Thoracic aorta (tissue), 2 donors: ENCODE measurements around the gene PLEKHS1. TPM values are rescaled to one million over a fixed set of nuclear protein-coding genes. Genes with fewer than 3 reads are reported as not detected.
"Not testable (repeated sequence)": the region's sequence is repeated elsewhere in the genome, so short reads cannot be mapped to it uniquely, and the experiment has no call there.

Experiments
- ATAC-seq: fragments of 150-250 bp; one replicate; pipeline ENCODE4 v1.8.0; 2017; ENCODE audit warnings: low read depth; ENCODE audit not compliant: insufficient number of reproducible peaks, low FRiP score
- DNase-seq: peaks from one replicate; pipeline ENCODE4 v3.0.0-alpha.2; 2020; ENCODE audit warnings: low spot score
- H3K27ac ChIP-seq, 2 donors: fragments of 200-600 bp; sonication (generic); 1 replicate in 1 of 2; 2 replicates in 1 of 2; pipeline ENCODE4 v1.5.1; 2016; ENCODE audit warnings: mild to moderate bottlenecking in 2 of 2, moderate library complexity in 2 of 2
- H3K27me3 ChIP-seq: fragments of 200-600 bp; sonication (generic); replicated peaks from 2 replicates; pipeline ENCODE4 v1.6.0; 2016; ENCODE audit warnings: mild to moderate bottlenecking; ENCODE audit not compliant: insufficient read depth
- H3K36me3 ChIP-seq: fragments of 200-600 bp; sonication (generic); one replicate; pipeline ENCODE4 v1.5.1; 2016
- H3K4me1 ChIP-seq, 2 donors: fragments of 200-600 bp; sonication (generic); 1 replicate in 1 of 2; 2 replicates in 1 of 2; pipeline versions ENCODE4 v1.5.1 to v1.6.0; 2016; ENCODE audit warnings: low read depth in 2 of 2, mild to moderate bottlenecking in 1 of 2; ENCODE audit not compliant: control insufficient read depth in 1 of 2
- H3K4me3 ChIP-seq: fragments of 200-600 bp; sonication (generic); 2 replicates; pipeline ENCODE4 v1.5.1; 2016; ENCODE audit warnings: mild to moderate bottlenecking
- H3K9me3 ChIP-seq: fragments of 200-600 bp; sonication (generic); 2 replicates; pipeline ENCODE4 v1.5.1; 2016
- CTCF ChIP-seq: fragments of 200-600 bp; sonication (generic); IDR thresholded peaks from one replicate; pipeline ENCODE4 v1.5.1; 2019; ENCODE audit warnings: antibody characterized with exemption
- total RNA-seq, 2 donors: library from RNA; depleted of rRNA; stranded (reverse); fragments of >200 nt; gene quantifications; one replicate each; pipeline versions ENCODE4 v1.1.0 to v1.2.3, GENCODE V29; 2016

Gene PLEKHS1
- total RNA-seq, 2 donors from 2014 or later, result 0.14 TPM; not detected in 1

DNA sequence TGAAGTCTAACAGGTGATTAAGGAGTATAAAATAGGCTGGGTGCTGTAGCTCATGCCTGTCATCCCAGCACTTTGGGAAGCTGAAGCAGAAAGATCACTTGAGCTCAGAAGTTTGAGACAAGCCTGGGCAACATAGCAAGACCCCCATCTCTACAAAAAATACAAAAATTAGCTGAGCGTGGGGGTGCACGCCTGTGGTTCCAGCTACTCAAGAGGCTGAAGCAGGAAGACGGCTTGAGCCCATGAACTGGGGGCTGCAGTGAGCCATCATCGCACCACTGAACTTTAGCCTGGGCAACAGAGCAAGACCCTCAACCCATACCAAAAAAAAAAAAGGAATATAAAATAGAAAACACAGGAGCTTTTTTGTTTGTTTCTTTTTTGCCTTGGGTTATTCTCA lies 55.0 kb downstream of the PLEKHS1 start:
- no peaks in the 10 kb centered on the region for H3K4me1 ChIP-seq
- H3K36me3 ChIP-seq, result no peaks in the 10 kb centered on the region
- no peak for TF ChIP-seq CTCF
- no peaks in the 10 kb centered on the region for H3K27me3 ChIP-seq
- H3K27ac ChIP-seq, result no peak overlapping the region
- no peak overlapping the region for H3K4me3 ChIP-seq
- DNase-seq (no peak), ATAC-seq (no peak)
- H3K9me3 ChIP-seq, result no peaks in the 10 kb centered on the region

DNA sequence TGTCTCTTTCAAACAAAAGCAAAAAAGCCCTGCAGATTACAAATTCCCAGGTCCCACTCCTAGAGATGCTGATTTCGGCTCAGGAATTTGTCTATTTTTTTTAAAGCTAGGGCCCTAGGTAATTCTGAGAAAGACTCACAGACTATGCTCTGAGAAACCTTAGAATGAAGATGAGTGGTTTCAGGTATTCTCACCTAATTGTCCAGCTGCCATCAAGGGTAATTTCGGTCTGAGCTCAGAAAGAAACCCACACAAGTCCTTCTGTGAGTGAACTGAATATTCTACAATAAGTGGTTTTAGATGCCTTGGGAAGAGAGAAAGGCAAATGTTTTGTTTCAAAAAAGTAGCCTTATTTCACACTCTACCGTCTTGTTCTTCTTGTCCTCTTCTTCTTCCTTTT lies 56.7 kb downstream of the PLEKHS1 start:
- Histone ChIP-seq H3K9me3 (no peaks in the 10 kb centered on the region), H3K36me3 (no peaks in the 10 kb centered on the region), H3K27ac (no peak overlapping the region), H3K4me3 (no peak overlapping the region), H3K4me1 (no peaks in the 10 kb centered on the region), H3K27me3 (no peaks in the 10 kb centered on the region)
- TF ChIP-seq CTCF, result no peak
- ATAC-seq, result no peak
- DNase-seq, result no peak

DNA sequence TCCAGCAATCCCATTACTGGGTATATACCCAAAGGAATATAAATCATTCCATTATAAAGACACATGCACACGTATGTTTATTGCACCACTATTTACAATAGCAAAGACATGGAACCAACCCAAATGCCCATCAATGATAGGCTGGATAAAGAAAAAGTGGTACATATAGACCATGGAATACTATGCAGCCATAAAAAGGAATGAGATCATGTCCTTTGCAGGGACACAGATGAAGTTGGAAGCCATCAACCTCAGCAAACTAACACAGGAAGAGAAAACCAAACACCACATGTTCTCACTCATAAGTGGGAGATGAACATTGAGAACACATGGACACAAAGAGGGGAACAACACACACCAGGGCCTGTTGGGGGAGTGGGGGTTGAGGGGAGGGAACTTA lies 63.2 kb downstream of the PLEKHS1 start:
- not testable (repeated sequence) for DNase-seq, H3K27ac ChIP-seq, H3K4me1 ChIP-seq, H3K36me3 ChIP-seq, H3K4me3 ChIP-seq, ATAC-seq, H3K27me3 ChIP-seq, H3K9me3 ChIP-seq

- H3K9me3 ChIP-seq, result no peaks in the 10 kb centered on the region
- DNase-seq (no peak), ATAC-seq (no peak)
- peaks cover 0 to 3% of the 10 kb centered on the region in 2 donors for H3K4me1 ChIP-seq
- TF ChIP-seq CTCF, result no peak
- no peak overlapping the region for H3K27ac ChIP-seq
- no peaks in the 10 kb centered on the region for H3K36me3 ChIP-seq
- H3K27me3 ChIP-seq, result no peaks in the 10 kb centered on the region
- H3K4me3 ChIP-seq, result no peak overlapping the region
These were observed 68.5 kb downstream of the PLEKHS1 start for GRCh38 chr10:113819989-113820388.

DNA sequence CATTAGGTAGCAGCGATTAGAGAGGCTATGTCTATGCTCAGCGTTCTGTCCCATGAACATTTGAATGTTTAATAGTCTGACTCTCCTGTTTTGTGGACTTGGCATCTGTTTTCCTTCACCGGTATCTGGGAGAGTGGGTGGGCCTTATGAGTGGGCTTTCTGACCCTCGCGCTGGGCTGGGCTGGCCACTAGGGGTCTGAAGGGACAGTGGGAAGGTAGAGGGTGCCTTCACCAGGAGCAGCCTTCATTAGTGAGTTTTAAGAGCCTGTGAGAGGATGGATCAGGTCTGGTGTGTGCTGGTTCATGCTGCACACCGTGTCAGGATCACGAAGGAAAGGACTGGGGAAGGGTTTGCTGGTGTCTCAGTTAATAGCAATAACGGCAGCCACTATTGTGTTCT lies 69.0 kb downstream of the PLEKHS1 start:
- DNase-seq (no peak), ATAC-seq (no peak)
- no peak for TF ChIP-seq CTCF
- no peaks in the 10 kb centered on the region for H3K36me3 ChIP-seq
- no peaks in the 10 kb centered on the region for H3K27me3 ChIP-seq
- H3K4me3 ChIP-seq, result no peak overlapping the region
- H3K4me1 ChIP-seq, result peaks cover 0 to 3% of the 10 kb centered on the region in 2 donors
- H3K27ac ChIP-seq, result no peak overlapping the region
- no peaks in the 10 kb centered on the region for H3K9me3 ChIP-seq

DNA sequence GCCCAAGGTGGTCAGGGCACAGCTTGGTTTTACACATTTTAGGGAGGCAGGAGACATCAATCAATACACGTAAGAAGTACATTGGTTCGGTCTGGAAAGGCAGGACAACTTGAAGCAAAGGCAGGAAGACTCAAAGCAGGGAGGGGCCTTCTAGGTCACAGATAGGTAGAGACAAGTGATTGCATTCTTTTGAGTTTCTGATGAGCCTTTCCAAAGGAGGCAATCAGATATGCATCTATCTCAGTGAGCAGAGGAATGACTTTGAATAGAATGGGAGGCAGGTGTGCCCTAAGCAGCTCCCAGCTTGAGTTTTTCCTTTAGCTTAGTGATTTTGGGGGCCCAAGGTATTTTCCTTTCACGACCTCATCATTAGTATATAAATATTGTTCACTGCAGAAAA lies 69.8 kb downstream of the PLEKHS1 start:
- not testable (repeated sequence) for H3K9me3 ChIP-seq, DNase-seq, ATAC-seq, H3K27me3 ChIP-seq, H3K27ac ChIP-seq, H3K36me3 ChIP-seq, H3K4me3 ChIP-seq, H3K4me1 ChIP-seq
